Stimulated activated CD8-positive, alpha-beta memory T cell treated with anti-CD3 and anti-CD28 coated beads, Interleukin-15, amount 100 ng/mL, for 1 hour (primary cell): ENCODE measurements around the gene RHCE.
"Not testable (repeated sequence)": the region's sequence is repeated elsewhere in the genome, so short reads cannot be mapped to it uniquely, and the experiment has no call there.

Experiments
- DNase-seq: peaks from one replicate; pipeline ENCODE4 v3.0.0-alpha.2; 2020; ENCODE audit warnings: low read depth

Gene RHCE

GRCh38 chr1:25420715-25421114, at the start of gene RHCE:
Gene RHCE (minus strand): TSS chr1:25420825. CDS start chr1:25420786, 39 bp downstream.
- DNase-seq = not testable (repeated sequence)

- no peak for DNase-seq
Measured at GRCh38 chr1:25469177-25469576, 48.6 kb upstream of the RHCE start.

- DNase-seq = no peak
Measured at GRCh38 chr1:25468033-25468432, 47.4 kb upstream of the RHCE start.

- DNase-seq = no peak
Measured at GRCh38 chr1:25467616-25468015, 47.0 kb upstream of the RHCE start.

- DNase-seq = no peak
Measured at GRCh38 chr1:25467193-25467592, 46.6 kb upstream of the RHCE start.

GRCh38 chr1:25462732-25463131, 42.1 kb upstream of the RHCE start:
- DNase-seq = no peak

GRCh38 chr1:25461849-25462248, 41.2 kb upstream of the RHCE start:
- DNase-seq = no peak

- DNase-seq = not testable (repeated sequence)
Measured at GRCh38 chr1:25460816-25461215, 40.2 kb upstream of the RHCE start.

GRCh38 chr1:25460020-25460419, 39.4 kb upstream of the RHCE start:
- no peak for DNase-seq

- DNase-seq = no peak
Measured at GRCh38 chr1:25458541-25459298, 38.1 kb upstream of the RHCE start.

- DNase-seq = no peak
Measured at GRCh38 chr1:25456502-25456901, 35.9 kb upstream of the RHCE start.

- DNase-seq = no peak
Measured at GRCh38 chr1:25451908-25452307, 31.3 kb upstream of the RHCE start.

GRCh38 chr1:25450891-25451290, 30.3 kb upstream of the RHCE start:
- no peak for DNase-seq

- DNase-seq = no peak
Measured at GRCh38 chr1:25447547-25447946, 26.9 kb upstream of the RHCE start.

- DNase-seq = no peak
Measured at GRCh38 chr1:25445993-25446538, 25.4 kb upstream of the RHCE start.

GRCh38 chr1:25444604-25445003, 24.0 kb upstream of the RHCE start:
- not testable (repeated sequence) for DNase-seq

- no peak for DNase-seq
Measured at GRCh38 chr1:25443030-25443699, 22.5 kb upstream of the RHCE start.

- DNase-seq = no peak
Measured at GRCh38 chr1:25442178-25442577, 21.6 kb upstream of the RHCE start.

- no peak for DNase-seq
Measured at GRCh38 chr1:25439287-25439686, 18.7 kb upstream of the RHCE start.

GRCh38 chr1:25437672-25438071, 17.0 kb upstream of the RHCE start:
- DNase-seq = no peak

GRCh38 chr1:25435397-25436108, 14.9 kb upstream of the RHCE start:
- DNase-seq = no peak

- no peak for DNase-seq
Measured at GRCh38 chr1:25433389-25434186, 13.0 kb upstream of the RHCE start.
